Epithelial cell of prostate (primary cell): Measurements from ENCODE around the gene BMERB1.
"Not testable (repeated sequence)": the region's sequence is repeated elsewhere in the genome, so short reads cannot be mapped to it uniquely, and the experiment has no call there.

Source experiments
- DNase-seq: peaks from one replicate; pipeline ENCODE4 v3.0.0-alpha.2; 2011; ENCODE audit warnings: low read depth, low spot score
- H3K27ac ChIP-seq: fragments of 450-650 bp; 2 replicates; pipeline ENCODE4 v1.5.1; 2017; ENCODE audit warnings: mild to moderate bottlenecking

The BMERB1 gene

GRCh38 chr16:15459791-15460190 is 25.4 kb downstream of the BMERB1 start:
- DNase-seq: no peak
- H3K27ac ChIP-seq: no peak overlapping the region

GRCh38 chr16:15460601-15461000 is 26.2 kb downstream of the BMERB1 start:
- no peak for DNase-seq
- H3K27ac ChIP-seq: no peak overlapping the region

GRCh38 chr16:15461376-15461775 is 27.0 kb downstream of the BMERB1 start:
- no peak for DNase-seq

GRCh38 chr16:15464401-15465186 is 30.2 kb downstream of the BMERB1 start:
- no peak for DNase-seq
- H3K27ac ChIP-seq: no peak overlapping the region

More at GRCh38 chr16:15461376-15461775, 27.0 kb downstream of the BMERB1 start:
- H3K27ac ChIP-seq: no peak overlapping the region

- H3K27ac ChIP-seq: no peak overlapping the region
- DNase-seq: no peak
Observed at GRCh38 chr16:15466131-15466530, 31.7 kb downstream of the BMERB1 start.

- H3K27ac ChIP-seq: no peak overlapping the region
- DNase-seq: no peak
Observed at GRCh38 chr16:15466886-15467781, 32.7 kb downstream of the BMERB1 start.

GRCh38 chr16:15476971-15477370 is 42.6 kb downstream of the BMERB1 start:
- DNase-seq, H3K27ac ChIP-seq: not testable (repeated sequence)

GRCh38 chr16:15477802-15478201 is 43.4 kb downstream of the BMERB1 start:
- no peak for DNase-seq
- H3K27ac ChIP-seq: no peak overlapping the region

- peak overlapping the region; percentile 68 for H3K27ac ChIP-seq
Observed at GRCh38 chr16:15482068-15482747, 47.8 kb downstream of the BMERB1 start.

GRCh38 chr16:15482748-15483298 is 48.4 kb downstream of the BMERB1 start:
- DNase-seq: no peak
- peak overlapping the region; percentile 68 for H3K27ac ChIP-seq

More at GRCh38 chr16:15482068-15482747, 47.8 kb downstream of the BMERB1 start:
- DNase-seq: peak; percentile 93

GRCh38 chr16:15483857-15484256 is 49.5 kb downstream of the BMERB1 start:
- no peak for DNase-seq
- H3K27ac ChIP-seq: no peak overlapping the region

- DNase-seq: no peak
- no peak overlapping the region for H3K27ac ChIP-seq
Observed at GRCh38 chr16:15484662-15485061, 50.3 kb downstream of the BMERB1 start.

- H3K27ac ChIP-seq: no peak overlapping the region
- no peak for DNase-seq
Observed at GRCh38 chr16:15485175-15485574, 50.8 kb downstream of the BMERB1 start.

GRCh38 chr16:15486661-15487060 is 52.3 kb downstream of the BMERB1 start:
- no peak for DNase-seq
- no peak overlapping the region for H3K27ac ChIP-seq

- H3K27ac ChIP-seq: no peak overlapping the region
Observed at GRCh38 chr16:15487336-15488284, 53.2 kb downstream of the BMERB1 start.

GRCh38 chr16:15489016-15489415 is 54.6 kb downstream of the BMERB1 start:
- DNase-seq: no peak
- no peak overlapping the region for H3K27ac ChIP-seq

More at GRCh38 chr16:15487336-15488284, 53.2 kb downstream of the BMERB1 start:
- no peak for DNase-seq

- no peak overlapping the region for H3K27ac ChIP-seq
- no peak for DNase-seq
Observed at GRCh38 chr16:15490123-15490711, 55.8 kb downstream of the BMERB1 start.

GRCh38 chr16:15491411-15491810 is 57.0 kb downstream of the BMERB1 start:
- no peak overlapping the region for H3K27ac ChIP-seq
- no peak for DNase-seq
